GM18511 (cell line): ENCODE results near the gene KRTAP10-5.
"Not testable (repeated sequence)": the region's sequence is repeated elsewhere in the genome, so short reads cannot be mapped to it uniquely, and the experiment has no call there.

Experiments
- ATAC-seq: cut with Tn5 transposase; IDR thresholded peaks from one replicate; pipeline ENCODE4 v1.9.1; 2021; ENCODE audit warnings: mild to moderate bottlenecking, moderate library complexity; ENCODE audit not compliant: unreplicated experiment

Gene KRTAP10-5

DNA sequence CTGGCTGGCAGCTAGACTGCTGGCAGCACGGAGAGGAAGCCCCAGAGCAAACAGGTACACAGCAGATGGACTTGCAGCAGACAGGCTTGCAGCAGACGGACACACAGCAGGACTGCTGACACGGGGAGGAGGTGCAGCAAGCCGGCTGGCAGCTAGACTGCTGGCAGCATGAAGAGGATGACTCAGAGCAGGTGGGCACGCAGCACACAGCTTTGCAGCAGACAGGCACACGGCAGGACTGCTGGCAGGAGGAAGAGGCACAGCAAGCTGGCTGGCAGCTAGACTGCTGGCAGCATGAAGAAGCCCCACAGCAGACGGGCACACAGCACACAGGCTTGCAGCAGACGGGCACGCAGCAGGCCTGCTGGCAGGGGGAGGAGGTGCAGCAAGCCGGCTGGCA, 29.6 kb downstream of the KRTAP10-5 start:
- ATAC-seq = no peak

DNA sequence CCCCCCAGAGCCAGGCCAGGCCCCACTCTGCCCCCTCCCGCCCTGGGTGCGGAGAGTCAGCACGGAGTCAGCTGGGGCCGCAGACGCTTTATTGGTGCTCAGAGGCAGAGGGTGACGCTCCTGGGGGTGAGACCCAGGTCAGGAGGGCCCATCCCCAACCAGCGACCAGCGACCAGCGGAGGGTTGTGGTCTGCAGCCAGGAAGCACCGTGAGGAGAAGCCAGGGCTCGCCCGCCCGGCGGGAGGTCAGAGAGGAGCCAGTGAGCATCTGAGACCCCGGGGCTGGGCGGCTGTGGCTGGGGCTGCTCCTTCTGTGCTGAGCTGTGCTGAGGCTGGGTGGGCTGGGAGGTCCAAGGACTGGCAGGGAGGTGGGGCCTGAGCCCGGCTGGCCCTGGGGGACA, 30.1 kb downstream of the KRTAP10-5 start:
- not testable (repeated sequence) for ATAC-seq

DNA sequence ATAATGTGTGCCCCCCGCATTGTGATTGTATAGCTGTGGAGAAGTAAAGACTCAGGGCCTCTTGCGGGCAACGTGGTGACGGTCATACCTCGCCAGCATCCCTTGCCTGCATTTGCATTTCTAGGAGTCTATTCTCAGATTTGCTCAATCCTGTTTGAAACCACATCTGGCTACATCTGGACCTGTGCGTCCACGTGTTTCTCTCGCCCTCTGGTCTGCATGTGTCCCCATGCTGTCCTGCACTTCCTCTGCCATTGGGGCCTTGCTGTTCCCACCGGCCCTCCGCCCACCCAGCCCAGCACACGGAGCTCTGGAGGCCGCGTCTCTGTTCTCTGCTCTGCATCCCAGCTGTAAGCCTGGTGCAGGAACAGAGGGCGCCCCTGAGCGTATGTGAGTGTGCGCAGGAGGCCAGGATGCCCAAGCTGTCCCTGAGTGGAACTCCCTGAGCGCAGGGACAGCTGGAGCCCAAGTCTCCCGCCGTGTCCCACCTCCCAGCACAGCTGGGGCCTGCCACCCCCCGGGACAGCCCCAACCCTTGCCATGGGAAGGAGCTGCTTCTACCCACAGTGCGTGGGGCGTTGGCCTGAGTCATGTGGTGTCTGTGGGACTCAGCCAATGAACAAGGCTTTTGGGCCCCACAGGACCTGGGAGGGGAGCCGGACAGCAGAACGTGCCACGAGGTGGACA, 30.7 kb downstream of the KRTAP10-5 start:
- no peak for ATAC-seq

DNA sequence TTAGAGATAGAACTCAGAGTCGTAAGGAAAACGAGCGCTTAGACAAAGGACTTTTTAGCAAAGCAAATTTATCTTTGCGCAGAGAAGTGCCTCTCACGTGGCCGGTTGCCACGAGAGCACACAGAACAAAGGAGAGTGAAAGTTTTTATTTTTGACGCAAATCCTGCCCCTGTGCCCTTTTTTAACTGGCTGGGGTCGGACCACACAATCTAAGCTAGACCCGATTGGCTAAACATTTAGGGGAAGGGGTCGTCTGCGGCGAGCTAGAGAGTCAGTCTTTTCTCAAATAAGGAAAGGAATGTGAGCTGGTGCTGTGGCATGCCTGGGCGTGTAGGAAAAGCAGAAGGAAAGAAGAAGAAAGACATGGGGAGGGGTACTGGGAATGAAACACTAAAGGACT, 31.5 kb downstream of the KRTAP10-5 start:
- no peak for ATAC-seq

DNA sequence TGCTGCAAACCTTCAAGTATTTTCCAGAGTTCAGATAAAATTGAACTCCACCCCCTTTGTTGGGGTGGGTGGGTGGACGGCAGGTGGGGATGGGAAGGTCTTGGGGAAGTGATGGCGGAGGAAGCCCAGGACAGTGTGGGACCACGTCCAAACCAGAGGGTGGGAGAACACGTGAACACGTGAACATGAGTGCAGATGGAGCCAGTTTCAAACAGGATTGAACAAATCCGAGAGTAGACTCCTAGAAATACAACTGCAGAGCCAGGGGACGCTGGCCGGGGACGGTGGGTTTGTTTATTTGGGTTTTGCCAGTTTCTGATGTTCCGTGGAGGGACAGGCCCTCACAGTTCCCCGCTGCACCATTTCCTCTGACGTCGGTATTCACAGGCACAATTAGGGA, 32.0 kb downstream of the KRTAP10-5 start:
- no peak for ATAC-seq

DNA sequence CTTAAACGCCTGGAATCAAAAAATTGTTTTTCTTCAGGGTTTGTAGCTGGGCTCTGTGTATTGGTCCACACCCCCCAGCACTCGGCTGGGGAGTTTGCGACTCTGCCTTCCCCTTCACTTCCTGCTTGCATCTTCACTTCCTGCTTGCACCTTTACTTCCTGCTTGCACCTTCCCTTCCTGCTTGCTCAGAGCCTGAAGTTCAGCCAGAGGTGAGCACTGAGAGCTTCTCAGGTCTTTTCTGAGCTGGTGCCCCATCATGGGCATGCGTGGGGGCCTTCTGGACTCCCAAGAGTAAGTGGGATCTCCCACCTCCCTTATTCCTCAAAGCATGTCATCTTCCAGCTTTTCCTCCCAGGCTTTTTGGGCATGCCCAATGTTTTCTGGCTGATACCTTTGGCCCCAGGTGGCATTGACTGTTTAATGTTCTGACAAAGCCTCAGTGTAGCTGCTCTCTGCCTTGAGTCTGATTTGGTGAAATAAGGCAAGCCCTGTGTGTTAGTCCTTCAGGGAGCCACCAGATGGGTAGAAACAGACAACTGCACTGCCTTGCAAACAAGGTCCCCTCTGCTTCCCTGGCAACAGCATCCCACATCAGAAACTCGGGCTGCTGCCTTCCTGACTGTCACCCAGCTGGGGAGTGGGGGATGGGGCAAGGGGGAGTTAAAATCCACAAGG, 32.6 kb downstream of the KRTAP10-5 start:
- ATAC-seq = no peak

DNA sequence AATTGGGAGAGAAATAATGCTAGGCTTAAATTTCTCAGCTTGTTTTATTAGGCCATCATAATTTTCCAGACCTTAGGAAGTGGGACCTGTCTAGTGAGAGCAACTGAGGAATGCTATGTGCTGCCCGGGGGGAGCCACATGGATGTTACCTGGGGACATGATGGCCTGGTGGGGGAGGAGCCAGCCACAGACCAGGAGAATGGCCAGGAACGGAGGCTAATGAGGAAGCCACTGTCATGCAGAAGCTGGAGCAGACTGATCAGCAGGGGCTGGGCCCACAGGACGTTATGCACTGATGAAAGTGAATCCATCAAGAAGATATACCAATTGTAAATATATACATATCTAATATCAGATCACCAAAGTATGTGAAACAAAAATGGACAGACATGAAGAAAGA, 35.8 kb downstream of the KRTAP10-5 start:
- ATAC-seq = no peak

DNA sequence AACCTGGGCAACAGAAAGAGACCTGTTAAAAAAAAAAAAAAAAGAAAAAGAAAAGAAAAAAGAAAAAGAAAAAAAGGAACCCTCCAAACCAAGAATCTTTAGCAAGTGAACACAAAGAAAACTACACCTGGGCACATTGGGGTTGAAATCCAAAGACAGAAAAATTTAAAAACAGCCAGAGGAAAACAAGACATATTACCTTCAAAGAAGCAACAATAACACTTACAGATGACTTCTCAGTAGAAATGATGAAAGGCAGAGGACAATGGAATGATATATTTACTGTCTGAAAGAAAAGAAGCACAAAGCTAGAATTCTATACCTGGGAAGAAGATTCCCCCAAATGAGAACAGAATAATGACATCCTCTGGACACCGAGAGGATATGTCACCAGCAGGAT, 37.7 kb downstream of the KRTAP10-5 start:
- ATAC-seq = no peak

DNA sequence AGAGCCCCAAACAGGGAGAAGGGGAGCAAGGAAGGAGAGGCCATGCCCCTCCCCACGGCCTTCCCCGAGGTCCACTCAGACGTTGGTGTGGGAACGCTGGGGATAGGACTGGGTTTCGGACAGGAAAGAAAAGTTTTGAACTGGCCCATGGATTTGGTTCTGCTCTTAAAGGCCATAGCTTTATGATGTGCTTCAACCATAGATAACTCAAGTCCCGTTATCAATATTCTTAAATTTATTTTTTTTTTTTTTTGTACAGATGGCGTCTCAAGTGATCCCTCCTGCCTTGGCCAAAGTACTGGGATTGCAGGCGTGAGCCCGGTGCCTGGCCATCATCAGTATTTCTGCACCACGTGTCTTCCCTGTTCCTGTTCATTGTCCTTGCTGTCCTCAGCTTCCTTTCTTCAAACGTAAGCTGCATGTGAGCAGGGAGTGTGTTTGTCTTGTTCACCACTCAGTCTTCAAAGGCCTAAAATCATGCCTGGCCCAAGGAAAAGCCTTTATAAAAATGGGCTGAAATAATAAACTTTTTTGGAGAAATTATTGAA, 39.6 kb downstream of the KRTAP10-5 start:
- no peak for ATAC-seq

DNA sequence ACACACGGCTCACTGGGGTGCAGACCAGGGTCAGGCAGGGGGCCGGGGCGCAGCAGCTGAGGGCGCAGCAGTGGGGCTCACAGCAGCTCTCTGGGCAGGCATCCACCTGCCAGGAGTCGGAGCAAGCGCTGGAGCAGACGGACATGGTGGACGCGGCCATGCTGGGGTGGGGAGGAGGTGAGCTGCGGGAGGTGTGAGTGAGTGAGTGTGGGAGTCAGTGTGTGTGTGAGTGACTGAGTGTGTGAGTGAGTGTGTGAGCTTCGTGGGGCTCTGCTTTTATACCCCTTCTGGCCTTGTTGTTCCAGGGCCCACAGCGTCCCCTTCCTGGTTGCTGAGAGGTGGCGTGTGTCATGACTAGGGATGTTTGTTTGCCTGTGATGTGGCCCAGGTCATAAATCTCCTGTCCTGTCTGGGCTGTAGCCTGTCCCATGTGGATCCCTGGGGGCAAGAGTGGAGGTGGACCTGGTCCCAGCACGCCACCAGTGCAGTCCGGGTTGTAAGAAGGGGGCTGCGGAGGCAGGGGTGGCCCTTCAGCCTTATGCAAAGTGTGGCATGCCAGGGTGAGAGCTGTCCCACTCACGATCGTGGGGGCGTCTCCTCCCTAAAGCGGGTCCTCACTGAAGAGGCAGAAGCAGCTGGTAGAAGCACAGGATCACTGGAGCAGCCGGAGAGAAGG, 40.3 kb downstream of the KRTAP10-5 start, which contains the start of gene KRTAP10-1:
Gene KRTAP10-1 (minus strand): TSS at position 205 of the 676 bp plus-strand sequence. CDS start 45 bp downstream, at position 160.
- ATAC-seq = no peak

DNA sequence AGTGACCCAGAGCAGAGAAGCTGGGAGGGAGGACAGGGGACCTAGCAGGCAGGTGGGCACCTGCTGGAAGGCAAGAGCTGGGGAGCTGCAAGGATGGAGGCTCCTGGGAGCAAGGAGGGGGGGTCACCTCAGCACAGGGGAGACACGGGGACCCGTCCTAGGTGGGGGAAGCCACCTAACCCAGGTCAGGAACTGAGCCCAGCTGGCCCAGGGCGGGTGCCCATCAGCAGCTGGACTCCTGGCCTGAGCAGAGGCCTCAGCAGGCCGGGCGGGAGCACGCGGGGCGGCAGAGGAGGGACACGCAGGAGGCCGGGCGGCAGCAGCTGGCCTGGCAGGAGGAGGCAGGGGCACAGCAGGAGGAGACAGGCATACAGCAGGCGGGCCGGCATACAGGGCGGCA, 41.4 kb downstream of the KRTAP10-5 start:
- no peak for ATAC-seq

DNA sequence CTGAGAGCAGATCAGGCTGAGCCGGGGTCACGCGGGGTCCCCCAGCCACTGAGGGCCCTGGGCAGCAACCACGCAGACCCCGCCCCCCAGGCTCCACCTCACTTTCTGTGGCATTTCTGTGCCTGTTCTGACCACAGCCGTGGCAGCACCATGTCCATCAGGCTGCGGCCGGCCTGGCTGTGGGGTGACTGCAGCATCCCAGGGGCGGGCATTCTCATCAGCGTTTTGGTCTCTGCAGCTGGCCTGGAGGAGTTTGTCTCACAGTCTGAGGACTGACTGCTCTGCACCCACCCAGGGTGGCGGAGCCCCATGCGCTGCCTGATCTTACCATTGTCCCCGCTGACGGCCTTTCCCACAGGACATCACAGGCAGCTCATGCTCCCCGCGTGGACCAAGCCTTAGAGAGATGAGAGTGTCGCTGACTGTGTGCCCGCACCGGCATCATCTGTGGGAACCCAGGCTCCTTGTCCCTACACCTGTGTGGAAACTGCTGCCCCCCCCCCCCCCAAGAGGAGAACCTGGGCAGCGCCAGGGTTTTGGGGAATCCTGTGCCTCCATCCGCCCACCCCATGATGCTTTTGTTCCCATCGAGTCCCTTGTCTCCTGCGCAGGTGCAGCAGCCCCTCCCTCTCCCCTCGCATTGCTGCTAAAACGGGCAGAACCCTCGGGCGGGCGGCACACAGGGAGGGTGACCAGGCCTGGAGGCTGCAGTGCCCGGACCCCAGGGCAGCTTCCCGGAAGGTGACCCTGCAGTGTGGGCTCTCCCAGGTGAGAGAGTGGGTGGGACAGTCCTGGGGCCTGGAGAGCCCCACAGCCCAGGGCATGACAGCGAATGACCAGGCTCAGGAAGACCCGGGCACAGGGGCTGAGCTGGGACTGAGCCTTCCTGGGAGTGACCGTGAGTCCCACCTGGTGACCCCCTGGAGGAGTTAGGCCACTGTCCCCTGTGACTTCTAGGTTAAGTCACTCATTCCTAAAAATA, 42.2 kb downstream of the KRTAP10-5 start:
- ATAC-seq = no peak

DNA sequence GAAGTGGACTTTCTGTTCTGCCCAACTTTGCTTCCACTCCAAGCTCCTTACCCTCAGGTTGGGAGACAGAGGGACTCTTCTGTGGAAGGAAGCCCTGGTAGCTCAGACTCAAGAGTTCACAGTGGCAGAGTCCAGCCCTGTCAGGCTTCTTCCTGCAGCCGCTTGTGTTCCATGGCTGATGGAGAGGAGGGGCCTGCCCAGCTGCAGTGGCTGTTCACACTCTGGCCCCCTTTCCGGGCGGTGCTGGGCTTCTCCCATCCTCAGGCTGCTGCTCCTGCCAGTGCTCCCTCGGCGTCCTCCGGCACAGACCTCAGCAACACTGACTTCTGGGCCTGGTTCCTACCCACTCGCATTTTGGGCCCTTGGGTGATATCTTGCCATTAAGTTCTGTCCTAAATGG, 44.4 kb downstream of the KRTAP10-5 start:
- no peak for ATAC-seq

DNA sequence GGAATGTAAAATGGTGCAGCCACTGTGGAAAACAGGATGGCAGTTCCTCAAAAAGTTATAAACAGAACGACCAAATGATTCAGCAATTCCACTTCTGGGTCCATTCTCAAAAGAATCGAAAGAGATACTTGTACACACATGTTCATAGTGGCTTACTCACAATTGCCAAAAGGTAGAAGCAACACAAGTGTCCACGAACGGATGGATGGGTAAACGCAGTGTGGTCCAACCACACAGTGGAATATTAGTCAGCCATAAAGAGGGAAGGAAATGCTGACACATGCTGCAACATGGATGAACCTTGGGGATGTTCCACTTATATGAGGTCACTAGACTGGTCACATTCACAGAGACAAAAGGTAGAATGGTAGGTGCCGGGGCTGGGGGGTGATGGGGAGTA, 45.7 kb downstream of the KRTAP10-5 start:
- no peak for ATAC-seq

DNA sequence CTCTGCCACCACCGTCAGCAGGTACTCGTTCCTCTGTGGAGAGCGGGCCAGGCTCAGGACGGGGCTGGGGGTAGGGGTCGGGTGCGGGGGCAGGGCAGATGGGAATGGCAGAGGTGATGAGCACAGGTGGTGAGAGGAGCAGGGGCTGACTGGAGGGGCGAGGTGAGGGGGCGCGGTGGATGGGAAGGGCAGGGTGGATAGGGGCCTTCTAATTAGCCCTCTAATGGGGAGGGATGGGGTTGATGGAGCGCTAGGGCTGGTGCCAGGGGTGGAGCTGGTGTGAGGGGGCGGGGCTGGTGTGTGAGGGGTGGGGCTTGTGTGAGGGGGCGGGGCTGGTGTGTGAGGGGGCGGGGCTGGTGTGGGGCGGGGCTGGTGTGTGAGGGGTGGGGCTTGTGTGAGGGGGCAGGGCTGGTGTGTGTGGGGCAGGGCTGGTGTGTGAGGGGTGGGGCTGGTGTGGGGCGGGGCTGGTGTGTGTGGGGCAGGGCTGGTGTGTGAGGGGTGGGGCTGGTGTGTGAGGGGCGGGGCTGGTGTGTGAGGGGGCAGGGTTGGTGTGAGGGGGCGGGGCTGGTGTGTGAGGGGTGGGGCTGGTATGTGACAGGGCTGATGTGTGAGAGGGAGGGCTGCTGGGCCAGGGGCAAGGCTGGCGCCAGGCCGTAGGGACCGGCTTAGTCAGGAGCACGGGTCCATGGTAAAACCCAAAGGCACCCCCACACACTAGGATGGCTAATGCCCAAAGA, 46.3 kb downstream of the KRTAP10-5 start:
- ATAC-seq = no peak

DNA sequence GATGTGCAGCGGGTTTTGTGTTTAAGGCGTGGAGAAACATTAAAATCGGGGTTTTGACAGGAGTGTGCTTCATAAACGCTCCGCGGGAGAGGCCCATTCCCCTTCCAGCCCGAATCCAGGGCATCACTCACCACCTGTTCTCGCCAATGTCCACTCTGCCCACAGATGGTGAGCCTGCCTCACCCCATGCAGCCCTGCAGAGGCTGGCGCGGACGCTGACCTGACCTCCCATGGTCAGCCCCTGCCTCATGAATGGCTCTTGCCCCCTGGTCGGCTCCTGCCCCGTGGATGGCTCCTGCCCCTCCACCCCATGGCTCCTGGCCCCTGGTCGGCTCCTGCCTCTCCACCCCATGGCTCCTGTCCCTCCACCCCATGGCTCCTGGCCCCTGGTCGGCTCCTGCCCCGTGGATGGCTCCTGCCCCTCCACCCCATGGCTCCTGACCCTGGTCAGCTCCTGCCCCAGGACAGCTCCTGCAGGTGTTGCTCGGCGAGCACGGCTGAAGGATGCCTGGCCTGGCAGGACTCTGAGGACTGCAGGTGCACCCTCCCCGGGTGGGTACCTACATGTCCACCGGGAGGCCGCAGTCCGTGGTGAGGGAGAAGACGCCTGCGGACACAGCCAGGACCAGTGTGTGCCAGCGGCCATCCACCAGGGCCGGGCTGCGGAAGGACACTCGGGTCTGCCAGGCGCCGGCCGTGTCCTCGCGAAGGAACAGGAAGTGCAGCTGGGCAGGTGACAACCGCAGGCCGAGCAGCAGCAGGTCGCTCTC, 47.1 kb downstream of the KRTAP10-5 start:
- no peak for ATAC-seq

DNA sequence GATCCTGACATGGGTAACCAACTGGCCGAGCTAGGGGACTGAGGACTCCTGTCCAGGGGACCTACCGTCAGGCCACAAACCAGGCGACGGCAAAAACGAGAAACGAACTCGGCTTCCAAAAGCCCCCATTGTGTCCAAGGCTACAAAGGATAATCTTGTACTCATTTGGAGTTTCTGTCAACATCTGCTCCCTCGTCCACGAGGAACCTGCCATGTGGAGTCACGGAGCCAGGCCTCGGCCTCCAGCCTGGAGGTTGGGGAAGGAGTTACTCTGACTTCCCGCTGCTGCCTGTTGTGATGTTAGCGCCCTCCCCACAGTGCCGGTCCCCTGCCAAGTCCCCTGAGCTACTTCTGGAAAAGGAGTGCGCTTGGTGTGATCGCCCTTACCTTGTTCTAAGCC, 47.7 kb downstream of the KRTAP10-5 start:
- no peak for ATAC-seq

DNA sequence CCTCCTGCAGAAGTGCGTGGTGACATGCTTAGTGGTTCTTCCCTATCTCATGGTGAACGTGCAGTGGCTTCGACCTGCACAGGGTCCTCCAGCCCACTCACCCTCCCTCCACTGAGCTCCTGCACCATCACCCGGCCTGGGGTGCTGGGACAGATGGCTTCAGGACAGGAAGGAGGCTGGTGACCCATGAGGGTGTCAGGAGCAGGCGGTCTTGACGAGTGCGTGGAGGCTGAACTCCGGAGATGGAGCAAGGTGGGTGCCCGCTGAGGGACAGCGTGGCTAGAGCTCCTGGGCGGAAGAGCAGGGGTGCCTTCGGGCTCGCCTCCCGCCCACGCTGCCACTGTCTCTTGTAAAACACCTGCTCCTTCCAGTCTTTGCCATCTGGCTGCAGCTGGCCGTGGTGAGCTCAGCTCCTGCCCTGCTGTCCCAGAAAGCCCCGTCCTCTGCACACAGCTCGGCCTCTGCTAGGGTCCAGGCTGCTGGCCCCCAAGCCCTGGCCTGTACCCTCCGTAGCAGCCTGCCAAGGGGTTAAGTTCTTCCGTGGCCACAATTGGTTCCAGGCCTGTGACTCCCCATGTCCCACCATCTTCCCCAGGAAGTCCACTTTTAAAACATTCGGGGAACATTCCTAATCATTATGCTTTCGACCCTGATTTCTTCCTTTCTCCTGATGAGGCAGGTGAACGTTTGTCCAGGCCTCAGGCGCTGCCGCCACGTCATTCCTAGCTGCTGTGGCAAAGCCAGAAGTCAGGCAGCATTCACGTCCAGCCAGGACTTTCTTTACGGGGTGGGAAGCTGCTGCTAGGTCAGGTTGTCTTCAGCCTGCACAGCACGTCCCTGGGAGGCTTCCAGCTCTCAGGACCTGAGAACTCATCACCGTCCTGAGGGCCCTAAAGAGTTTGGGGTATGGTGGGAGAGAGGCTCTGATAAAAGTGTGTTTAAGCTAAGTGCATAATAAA, 48.5 kb downstream of the KRTAP10-5 start:
- ATAC-seq = no peak
